Measurements from ENCODE around the gene RPGRIP1L. TPM values are rescaled to one million over a fixed set of nuclear protein-coding genes. Genes with fewer than 3 reads are reported as not detected.

Gene RPGRIP1L
- total RNA-seq, 1 donor from 2014 or later = 5.0 TPM

DNA sequence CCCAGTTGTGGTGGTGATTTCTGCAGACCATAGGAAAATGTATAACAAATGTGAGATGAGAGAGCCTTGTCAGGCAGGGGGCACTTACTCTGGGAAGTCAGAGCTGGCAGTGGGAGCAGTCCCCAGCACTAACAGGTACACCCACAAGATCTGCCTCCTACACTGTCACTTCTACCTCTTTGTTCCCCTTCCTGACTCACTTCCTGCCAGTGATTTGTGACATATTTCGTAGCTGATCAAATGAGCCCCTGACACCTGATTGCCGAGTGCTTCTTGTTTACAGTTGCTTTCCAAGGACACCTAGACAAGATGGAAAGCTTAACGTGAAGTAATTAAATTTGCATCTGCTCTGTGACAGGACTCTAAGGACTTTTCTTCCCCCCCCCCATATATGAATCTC is 40.8 kb upstream of the RPGRIP1L start:
- TF ChIP-seq, protein P1, sequence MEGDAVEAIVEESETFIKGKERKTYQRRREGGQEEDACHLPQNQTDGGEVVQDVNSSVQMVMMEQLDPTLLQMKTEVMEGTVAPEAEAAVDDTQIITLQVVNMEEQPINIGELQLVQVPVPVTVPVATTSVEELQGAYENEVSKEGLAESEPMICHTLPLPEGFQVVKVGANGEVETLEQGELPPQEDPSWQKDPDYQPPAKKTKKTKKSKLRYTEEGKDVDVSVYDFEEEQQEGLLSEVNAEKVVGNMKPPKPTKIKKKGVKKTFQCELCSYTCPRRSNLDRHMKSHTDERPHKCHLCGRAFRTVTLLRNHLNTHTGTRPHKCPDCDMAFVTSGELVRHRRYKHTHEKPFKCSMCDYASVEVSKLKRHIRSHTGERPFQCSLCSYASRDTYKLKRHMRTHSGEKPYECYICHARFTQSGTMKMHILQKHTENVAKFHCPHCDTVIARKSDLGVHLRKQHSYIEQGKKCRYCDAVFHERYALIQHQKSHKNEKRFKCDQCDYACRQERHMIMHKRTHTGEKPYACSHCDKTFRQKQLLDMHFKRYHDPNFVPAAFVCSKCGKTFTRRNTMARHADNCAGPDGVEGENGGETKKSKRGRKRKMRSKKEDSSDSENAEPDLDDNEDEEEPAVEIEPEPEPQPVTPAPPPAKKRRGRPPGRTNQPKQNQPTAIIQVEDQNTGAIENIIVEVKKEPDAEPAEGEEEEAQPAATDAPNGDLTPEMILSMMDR (IDR thresholded peaks at IDR 0.05) = no peak
- CTCF ChIA-PET = interaction anchor here (0.8 to 2.4 kb wide), 2 partner anchors 9 kb away, joined by 4 to 9 read pairs; no protein-coding TSS in a partner anchor
- Mint-ChIP-seq H3K27ac (no peak overlapping the region), H3K9me3 (no peaks in the 10 kb centered on the region), H3K4me1 (peaks cover 38% of the 10 kb centered on the region), H3K27me3 (no peaks in the 10 kb centered on the region), H3K36me3 (ENCODE audit: low read depth) (peaks cover 2% of the 10 kb centered on the region), H3K4me3 (no peak overlapping the region)
- ATAC-seq (ENCODE audit: low read depth) = peak; percentile 66
- POLR2A ChIA-PET = no interaction called here
- intact Hi-C loops (cut with micrococcal nuclease) = no loop called here
- DNase-seq = no peak

- ATAC-seq (ENCODE audit: low read depth) (no peak), DNase-seq (no peak)
- H3K4me3 Mint-ChIP-seq = no peak overlapping the region
- peaks cover 2% of the 10 kb centered on the region for H3K36me3 Mint-ChIP-seq (ENCODE audit: low read depth)
- peaks cover 38% of the 10 kb centered on the region for H3K4me1 Mint-ChIP-seq
- intact Hi-C loops (cut with micrococcal nuclease) = no loop called here
- no peaks in the 10 kb centered on the region for H3K27me3 Mint-ChIP-seq
- no peaks in the 10 kb centered on the region for H3K9me3 Mint-ChIP-seq
- TF ChIP-seq, protein P1 (IDR thresholded peaks at IDR 0.05) = no peak
- H3K27ac Mint-ChIP-seq = no peak overlapping the region
- ChIA-PET POLR2A (no interaction called here), CTCF (interaction anchor here (1.5 to 3.0 kb wide), 5 partner anchors 11 to 250 kb away, joined by 3 to 9 read pairs (median 4); no protein-coding TSS in a partner anchor)
Measured at GRCh38 chr16:53743149-53743566, 39.5 kb upstream of the RPGRIP1L start.

GRCh38 chr16:53741546-53741945 is 37.9 kb upstream of the RPGRIP1L start:
- ChIA-PET POLR2A (no interaction called here), CTCF (interaction anchor here (3.0 kb wide), 1 partner anchor 18 kb away, joined by 7 read pairs; no protein-coding TSS in a partner anchor)
- no peak for ATAC-seq (ENCODE audit: low read depth)
- Mint-ChIP-seq H3K4me1 (peaks cover 28% of the 10 kb centered on the region), H3K4me3 (no peak overlapping the region), H3K36me3 (ENCODE audit: low read depth) (no peaks in the 10 kb centered on the region), H3K9me3 (no peaks in the 10 kb centered on the region), H3K27me3 (no peaks in the 10 kb centered on the region), H3K27ac (no peak overlapping the region)
- DNase-seq = no peak
- intact Hi-C loops (cut with micrococcal nuclease) = no loop called here
- TF ChIP-seq, protein P1 (IDR thresholded peaks at IDR 0.05) = no peak

- Mint-ChIP-seq H3K36me3 (ENCODE audit: low read depth) (no peaks in the 10 kb centered on the region), H3K4me3 (no peak overlapping the region), H3K27me3 (no peaks in the 10 kb centered on the region), H3K27ac (no peak overlapping the region), H3K4me1 (peaks cover 29% of the 10 kb centered on the region), H3K9me3 (no peaks in the 10 kb centered on the region)
- no peak for DNase-seq
- no peak for ATAC-seq (ENCODE audit: low read depth)
- TF ChIP-seq, protein P1 (IDR thresholded peaks at IDR 0.05) = no peak
- ChIA-PET CTCF (interaction anchor here (3.0 kb wide), 1 partner anchor 17 kb away, joined by 7 read pairs; no protein-coding TSS in a partner anchor), POLR2A (no interaction called here)
- intact Hi-C loops (cut with micrococcal nuclease) = no loop called here
Measured at GRCh38 chr16:53740933-53741531, 37.4 kb upstream of the RPGRIP1L start.

DNA sequence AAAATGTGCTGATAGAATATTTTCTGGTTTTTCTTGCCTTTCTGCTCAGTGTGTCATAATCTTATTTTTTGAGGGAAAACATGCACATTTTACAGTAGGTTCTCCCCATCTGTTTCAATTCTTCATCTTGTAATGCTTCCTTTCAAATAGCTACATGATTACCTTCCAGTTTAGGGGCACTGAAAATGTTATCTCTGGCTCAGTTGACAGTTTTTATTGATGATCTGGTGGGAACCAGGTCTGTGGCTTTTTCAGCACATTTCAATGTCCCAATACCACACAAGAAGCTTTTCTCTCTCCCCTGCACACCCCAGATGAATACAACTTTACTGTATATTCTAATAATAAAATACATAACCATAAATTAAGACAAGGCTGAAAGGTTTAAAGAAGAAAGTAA is 36.8 kb upstream of the RPGRIP1L start:
- ATAC-seq (ENCODE audit: low read depth) = no peak
- H3K4me1 Mint-ChIP-seq = peaks cover 24% of the 10 kb centered on the region
- H3K4me3 Mint-ChIP-seq = no peak overlapping the region
- no peaks in the 10 kb centered on the region for H3K27me3 Mint-ChIP-seq
- TF ChIP-seq, protein P1 (IDR thresholded peaks at IDR 0.05) = no peak
- H3K36me3 Mint-ChIP-seq (ENCODE audit: low read depth) = no peaks in the 10 kb centered on the region
- ChIA-PET POLR2A (no interaction called here), CTCF (no interaction called here)
- intact Hi-C loops (cut with micrococcal nuclease) = no loop called here
- DNase-seq = no peak
- H3K9me3 Mint-ChIP-seq = no peaks in the 10 kb centered on the region
- no peak overlapping the region for H3K27ac Mint-ChIP-seq
